ENCODE results near the gene PTPRM. TPM values are rescaled to one million over a fixed set of nuclear protein-coding genes. Genes with fewer than 3 reads are reported as not detected.

The PTPRM gene
- total RNA-seq, 1 experiment from 2014 or later: 11.1 TPM

- TF ChIP-seq TEAD4 (CRISPR knock-in tag; IDR thresholded peaks at IDR 0.05) (no peak), EMX1 (CRISPR knock-in tag; IDR thresholded peaks at IDR 0.05) (no peak), ZNF396 (CRISPR knock-in tag; IDR thresholded peaks at IDR 0.05; ENCODE audit: borderline replicate concordance) (no peak), ZBTB43 (CRISPR knock-in tag; IDR thresholded peaks at IDR 0.05) (no peak), OVOL2 (CRISPR knock-in tag; IDR thresholded peaks at IDR 0.05; ENCODE audit: borderline replicate concordance) (no peak)
These were observed 523.9 kb downstream of the PTPRM start (continued) for GRCh38 chr18:8091035-8091434.

- Mint-ChIP-seq H3K9me3 (peaks cover 4% of the 10 kb centered on the region; the same call in 1 of the 2 replicates), H3K27ac (no peak overlapping the region), H3K4me1 (peaks cover 3% of the 10 kb centered on the region; the same call in 1 of the 2 replicates), H3K27me3 (ENCODE audit: low read depth) (no peaks in the 10 kb centered on the region; the same call in 1 of the 2 replicates), H3K36me3 (no peaks in the 10 kb centered on the region), H3K4me3 (no peak overlapping the region)
- ATAC-seq (no peak), DNase-seq (ENCODE audit: low spot score) (no peak)
- no peak for TF ChIP-seq USF2 (CRISPR knock-in tag; IDR thresholded peaks at IDR 0.05)
- no peak for TF ChIP-seq E2F1 (CRISPR knock-in tag; IDR thresholded peaks at IDR 0.05)
- POLR2A ChIA-PET: no interaction called here
- CTCF ChIA-PET: no interaction called here
These were observed 528.9 kb downstream of the PTPRM start for GRCh38 chr18:8095947-8096570.

- Mint-ChIP-seq H3K9me3 (peaks cover 4% of the 10 kb centered on the region; the same call in 1 of the 2 replicates), H3K4me3 (no peak overlapping the region), H3K27me3 (ENCODE audit: low read depth) (no peaks in the 10 kb centered on the region; the same call in 1 of the 2 replicates), H3K27ac (no peak overlapping the region), H3K36me3 (peaks cover under 1% of the 10 kb centered on the region; the same call in 1 of the 2 replicates), H3K4me1 (peaks cover 3% of the 10 kb centered on the region; the same call in 1 of the 2 replicates)
- ChIA-PET POLR2A (no interaction called here), CTCF (no interaction called here)
- DNase-seq (ENCODE audit: low spot score) (no peak), ATAC-seq (no peak)
- TF ChIP-seq SOX15 (CRISPR knock-in tag; IDR thresholded peaks at IDR 0.05): no peak
- TF ChIP-seq HMGXB4 (CRISPR knock-in tag; IDR thresholded peaks at IDR 0.05): no peak
- no peak for TF ChIP-seq SMAD4 (CRISPR knock-in tag; IDR thresholded peaks at IDR 0.05)
- TF ChIP-seq ERG (CRISPR knock-in tag; IDR thresholded peaks at IDR 0.05): no peak
These were observed 530.3 kb downstream of the PTPRM start for GRCh38 chr18:8097399-8097798.

GRCh38 chr18:8097927-8098326 lies 530.8 kb downstream of the PTPRM start:
- H3K27ac Mint-ChIP-seq: no peak overlapping the region
- H3K4me1 Mint-ChIP-seq: peaks cover 3% of the 10 kb centered on the region; the same call in 1 of the 2 replicates
- peaks cover 4% of the 10 kb centered on the region; the same call in 1 of the 2 replicates for H3K9me3 Mint-ChIP-seq
- ATAC-seq (no peak), DNase-seq (ENCODE audit: low spot score) (no peak)
- ChIA-PET POLR2A (no interaction called here), CTCF (no interaction called here)
- H3K4me3 Mint-ChIP-seq: no peak overlapping the region
- TF ChIP-seq GTF2I (CRISPR knock-in tag; conservative IDR thresholded peaks at IDR 0.05): no peak
- TF ChIP-seq ETV6 (CRISPR knock-in tag; IDR thresholded peaks at IDR 0.05): no peak
- H3K27me3 Mint-ChIP-seq (ENCODE audit: low read depth): no peaks in the 10 kb centered on the region; the same call in 1 of the 2 replicates
- H3K36me3 Mint-ChIP-seq: peaks cover 6% of the 10 kb centered on the region; the same call in 1 of the 2 replicates
